ENCODE results near the gene WWOX. TPM values are rescaled to one million over a fixed set of nuclear protein-coding genes. Genes with fewer than 3 reads are reported as not detected.

Gene WWOX
- total and polyA plus RNA-seq, 2 donors (not counting 3 experiments of a cell fraction or from before 2014, with no cell fraction given): 6.2 to 12.5 TPM

DNA sequence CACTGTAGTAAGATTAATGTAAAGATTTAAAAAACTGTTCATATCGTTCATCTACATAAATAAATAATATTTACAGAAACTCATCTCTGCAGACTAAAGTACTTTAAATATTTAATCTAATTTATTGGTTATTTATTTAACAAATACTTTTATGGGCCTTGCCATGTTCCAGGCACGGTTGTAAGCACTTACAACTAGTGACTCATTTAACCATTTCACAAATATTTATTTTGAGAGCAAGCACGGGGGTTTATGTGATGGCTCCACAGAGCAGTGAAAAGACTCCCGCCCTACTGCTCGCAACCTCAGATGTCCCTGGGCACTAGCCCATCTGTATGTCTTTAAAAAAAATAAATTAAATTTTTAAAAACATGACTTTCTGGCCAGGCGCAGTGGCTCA lies 575.9 kb downstream of the WWOX start:
- no peak for FAIRE-seq
- no peak overlapping the region for H3K9ac ChIP-seq (replicated peaks; ENCODE audit: extremely low read depth, insufficient read depth, low read length)
- intact Hi-C loops (cut with micrococcal nuclease) (no loop called here), dilution Hi-C loops (cut with MboI; ENCODE audit: extremely low pct_ligation_motif_present, low sequenced_read_pairs) (no loop called here)
- ChIA-PET POLR2A (no interaction called here), CTCF (no interaction called here)
- no peaks in the 10 kb centered on the region for H4K20me1 ChIP-seq (replicated peaks; ENCODE audit: control insufficient read depth, extremely low read depth, insufficient read depth, low read length)
- no peaks in the 10 kb centered on the region for H3K36me3 ChIP-seq (ENCODE audit: control insufficient read depth in 2 of 2, extremely low read depth in 1 of 2, insufficient read depth in 2 of 2, low read length in 2 of 2)
- H3K9me1 ChIP-seq (replicated peaks; ENCODE audit: control insufficient read depth, extremely low read depth, insufficient read depth, low read length): no peaks in the 10 kb centered on the region
- no peaks in the 10 kb centered on the region for H3K79me2 ChIP-seq (ENCODE audit: control insufficient read depth, insufficient read depth, low read length)
- TF ChIP-seq JUN (IDR thresholded peaks at IDR 0.05; ENCODE audit: borderline replicate concordance, insufficient read depth, insufficient read length, low read depth) (no peak), POLR2AphosphoS5 (IDR thresholded peaks at IDR 0.05; ENCODE audit: insufficient read depth, low read depth, low read length) (no peak), GATA2 (IDR thresholded peaks at IDR 0.05; ENCODE audit: insufficient read depth, insufficient read length, low read depth, low read length) (no peak), MYC (IDR thresholded peaks at IDR 0.05; ENCODE audit: low read depth, low read length) (no peak), FOS (IDR thresholded peaks at IDR 0.05; ENCODE audit: borderline replicate concordance, insufficient read depth, low read length) (no peak), POLR2A (IDR thresholded peaks at IDR 0.05; ENCODE audit: low read depth, low read length) (no peak)
- TF ChIP-seq, protein P1, sequence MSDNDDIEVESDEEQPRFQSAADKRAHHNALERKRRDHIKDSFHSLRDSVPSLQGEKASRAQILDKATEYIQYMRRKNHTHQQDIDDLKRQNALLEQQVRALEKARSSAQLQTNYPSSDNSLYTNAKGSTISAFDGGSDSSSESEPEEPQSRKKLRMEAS (IDR thresholded peaks at IDR 0.05; ENCODE audit: insufficient read depth, insufficient read length): no peak
- TF ChIP-seq, protein P2, sequence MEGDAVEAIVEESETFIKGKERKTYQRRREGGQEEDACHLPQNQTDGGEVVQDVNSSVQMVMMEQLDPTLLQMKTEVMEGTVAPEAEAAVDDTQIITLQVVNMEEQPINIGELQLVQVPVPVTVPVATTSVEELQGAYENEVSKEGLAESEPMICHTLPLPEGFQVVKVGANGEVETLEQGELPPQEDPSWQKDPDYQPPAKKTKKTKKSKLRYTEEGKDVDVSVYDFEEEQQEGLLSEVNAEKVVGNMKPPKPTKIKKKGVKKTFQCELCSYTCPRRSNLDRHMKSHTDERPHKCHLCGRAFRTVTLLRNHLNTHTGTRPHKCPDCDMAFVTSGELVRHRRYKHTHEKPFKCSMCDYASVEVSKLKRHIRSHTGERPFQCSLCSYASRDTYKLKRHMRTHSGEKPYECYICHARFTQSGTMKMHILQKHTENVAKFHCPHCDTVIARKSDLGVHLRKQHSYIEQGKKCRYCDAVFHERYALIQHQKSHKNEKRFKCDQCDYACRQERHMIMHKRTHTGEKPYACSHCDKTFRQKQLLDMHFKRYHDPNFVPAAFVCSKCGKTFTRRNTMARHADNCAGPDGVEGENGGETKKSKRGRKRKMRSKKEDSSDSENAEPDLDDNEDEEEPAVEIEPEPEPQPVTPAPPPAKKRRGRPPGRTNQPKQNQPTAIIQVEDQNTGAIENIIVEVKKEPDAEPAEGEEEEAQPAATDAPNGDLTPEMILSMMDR (IDR thresholded peaks at IDR 0.05; ENCODE audit: extremely low read depth in 1 of 2, insufficient read depth in 1 of 2, low read depth in 1 of 2, low read length in 2 of 2): no peak
- no TSS peak for BruUV-seq (replicated peaks)
- no peak overlapping the region for H3K27ac ChIP-seq (ENCODE audit: insufficient read depth, low read depth, low read length)
- H3K4me2 ChIP-seq (ENCODE audit: insufficient read depth, low read length): no peak overlapping the region
- H3K4me3 ChIP-seq (replicated peaks in 1 of 3; ENCODE audit: insufficient read depth in 1 of 3, low read depth in 1 of 3, low read length in 3 of 3): no peak overlapping the region
- no peak for DNase-seq (ENCODE audit: low read depth, low spot score)
- no peak overlapping the region for H2AFZ ChIP-seq (ENCODE audit: low read depth, low read length)
- no peaks in the 10 kb centered on the region for H3K9me3 ChIP-seq (replicated peaks; ENCODE audit: control insufficient read depth, insufficient read depth, low read length)
- no peaks in the 10 kb centered on the region for H3K4me1 ChIP-seq (ENCODE audit: control insufficient read depth, extremely low read depth, insufficient read depth, low read length)
- H3K27me3 ChIP-seq (ENCODE audit: control insufficient read depth in 2 of 2, insufficient read depth in 2 of 2, low read length in 2 of 2): no peaks in the 10 kb centered on the region
